Body of pancreas (tissue), 4 donors: Measurements from ENCODE around the gene TSHZ2. TPM values are rescaled to one million over a fixed set of nuclear protein-coding genes. Genes with fewer than 3 reads are reported as not detected.
A peak's percentile ranks its signal among the peaks of the same experiment; 100 is the strongest.

ENCODE experiments used
- ATAC-seq: fragments of 150-250 bp; one replicate; pipeline ENCODE4 v1.9.1; 2016
- DNase-seq, 4 donors: peaks; one replicate each; pipeline ENCODE4 v3.0.0-alpha.2; 2019
- H3K27ac ChIP-seq, 4 donors: fragments of 200-600 bp; sonication (generic); 1 replicate in 3 of 4; 2 replicates in 1 of 4; pipeline versions ENCODE4 v1.5.1 to v1.6.1; 2016 to 2019; ENCODE audit warnings: mild to moderate bottlenecking in 1 of 4, mixed read lengths in 1 of 4, moderate library complexity in 1 of 4
- H3K27me3 ChIP-seq, 2 donors: fragments of 200-600 bp; sonication (generic); one replicate each; pipeline ENCODE4 v1.6.0; 2016; ENCODE audit warnings: mild to moderate bottlenecking in 1 of 2
- H3K36me3 ChIP-seq, 2 donors: fragments of 200-600 bp; sonication (generic); replicated peaks in 1 of 2; 2 replicates each; pipeline ENCODE4 v1.5.1; 2016; ENCODE audit warnings: low read depth in 2 of 2; ENCODE audit not compliant: insufficient read depth in 1 of 2
- H3K4me1 ChIP-seq: fragments of 200-600 bp; sonication (generic); one replicate; pipeline ENCODE4 v1.6.0; 2016
- H3K4me3 ChIP-seq, 2 donors: fragments of 200-600 bp; sonication (generic); 1 replicate in 1 of 2; 2 replicates in 1 of 2; pipeline ENCODE4 v1.5.1; 2016 to 2019
- H3K9me3 ChIP-seq, 3 donors: fragments of 200-600 bp; sonication (generic); 1 replicate in 2 of 3; 2 replicates in 1 of 3; pipeline ENCODE4 v1.5.1; 2016
- CTCF ChIP-seq, 7 experiments: fragments of 450-650 bp in 4 of 7; fragments of 200-600 bp in 3 of 7; sonication (generic) in 3 of 7; IDR thresholded peaks; one replicate each; pipeline ENCODE4 v1.5.1; 2016 to 2019; ENCODE audit warnings: antibody characterized with exemption in 7 of 7
- POLR2A ChIP-seq, 3 donors: fragments of 450-650 bp; IDR thresholded peaks; one replicate each; pipeline ENCODE4 v1.6.1; 2016; ENCODE audit warnings: antibody characterized with exemption in 3 of 3, mild to moderate bottlenecking in 2 of 3
- WGBS, 2 donors: methylation state at CpG; one replicate each; pipeline ENCODE4 v1.1.5; 2017; 5-methylcytosine and 5-hydroxymethylcytosine counted together
- intact Hi-C: fragments of 100-400 bp; cut with DNase I; formaldehyde crosslinking; loops from one replicate; pipeline ENCODE4 v1.15.1; 2023
- total RNA-seq, 2 donors: library from RNA; depleted of rRNA; stranded (reverse); fragments of >200 nt; gene quantifications; one replicate each; pipeline ENCODE4 v1.1.0, GENCODE V29; 2016

Gene TSHZ2
- total RNA-seq, 2 donors from 2014 or later: 6.0 to 9.6 TPM

GRCh38 chr20:53399592-53400335, 427.6 kb downstream of the TSHZ2 start:
- Histone ChIP-seq H3K27me3 (no peaks in the 10 kb centered on the region), H3K9me3 (no peaks in the 10 kb centered on the region), H3K36me3 (no peaks in the 10 kb centered on the region), H3K4me3 (no peak overlapping the region), H3K4me1 (peaks cover 3% of the 10 kb centered on the region), H3K27ac (no peak overlapping the region)
- WGBS, 2 donors: 21 to 44% methylated on average over 6 to 9 of the region's 9 CpGs
- intact Hi-C loops: no loop called here
- no peak for TF ChIP-seq CTCF (IDR thresholded peaks at IDR 0.05)
- TF ChIP-seq POLR2A (IDR thresholded peaks at IDR 0.05): no peak
- no peak for ATAC-seq
- DNase-seq: peak; percentile 13 to 59 (median 38)

GRCh38 chr20:53402233-53403005, 430.3 kb downstream of the TSHZ2 start:
- no peaks in the 10 kb centered on the region for H3K27me3 ChIP-seq
- DNase-seq (no peak), ATAC-seq (no peak)
- no peaks in the 10 kb centered on the region for H3K36me3 ChIP-seq
- H3K4me3 ChIP-seq: no peak overlapping the region
- intact Hi-C loops: no loop called here
- no peak for TF ChIP-seq CTCF (IDR thresholded peaks at IDR 0.05)
- TF ChIP-seq POLR2A (IDR thresholded peaks at IDR 0.05): no peak
- 72 to 81% methylated on average over 4 of the region's 4 CpGs for WGBS, 2 donors
- H3K4me1 ChIP-seq: peaks cover 3% of the 10 kb centered on the region
- H3K9me3 ChIP-seq: no peaks in the 10 kb centered on the region
- H3K27ac ChIP-seq: no peak overlapping the region

- ATAC-seq: no peak
- intact Hi-C loops: no loop called here
- no peak for TF ChIP-seq CTCF (IDR thresholded peaks at IDR 0.05)
- no peak for TF ChIP-seq POLR2A (IDR thresholded peaks at IDR 0.05)
- Histone ChIP-seq H3K4me3 (no peak overlapping the region), H3K36me3 (no peaks in the 10 kb centered on the region), H3K27ac (no peak overlapping the region), H3K27me3 (no peaks in the 10 kb centered on the region), H3K4me1 (peaks cover 3% of the 10 kb centered on the region), H3K9me3 (no peaks in the 10 kb centered on the region)
- DNase-seq: no peak
- WGBS, 2 donors: 96 to 98% methylated on average over 5 of the region's 5 CpGs
Observed at GRCh38 chr20:53403029-53403428, 430.9 kb downstream of the TSHZ2 start.

- 40 to 46% methylated on average over 3 of the region's 3 CpGs for WGBS, 2 donors
- no peak for TF ChIP-seq POLR2A (IDR thresholded peaks at IDR 0.05)
- no peak for TF ChIP-seq CTCF (IDR thresholded peaks at IDR 0.05)
- no peak overlapping the region for H3K27ac ChIP-seq
- H3K9me3 ChIP-seq: no peaks in the 10 kb centered on the region
- ATAC-seq (no peak), DNase-seq (no peak)
- H3K4me1 ChIP-seq: peaks cover 3% of the 10 kb centered on the region
- no peak overlapping the region for H3K4me3 ChIP-seq
- no peaks in the 10 kb centered on the region for H3K36me3 ChIP-seq
- intact Hi-C loops: no loop called here
- no peaks in the 10 kb centered on the region for H3K27me3 ChIP-seq
Observed at GRCh38 chr20:53405139-53405538, 433.0 kb downstream of the TSHZ2 start.
